Measurements from ENCODE around the gene ATG16L2.

The ATG16L2 gene

DNA sequence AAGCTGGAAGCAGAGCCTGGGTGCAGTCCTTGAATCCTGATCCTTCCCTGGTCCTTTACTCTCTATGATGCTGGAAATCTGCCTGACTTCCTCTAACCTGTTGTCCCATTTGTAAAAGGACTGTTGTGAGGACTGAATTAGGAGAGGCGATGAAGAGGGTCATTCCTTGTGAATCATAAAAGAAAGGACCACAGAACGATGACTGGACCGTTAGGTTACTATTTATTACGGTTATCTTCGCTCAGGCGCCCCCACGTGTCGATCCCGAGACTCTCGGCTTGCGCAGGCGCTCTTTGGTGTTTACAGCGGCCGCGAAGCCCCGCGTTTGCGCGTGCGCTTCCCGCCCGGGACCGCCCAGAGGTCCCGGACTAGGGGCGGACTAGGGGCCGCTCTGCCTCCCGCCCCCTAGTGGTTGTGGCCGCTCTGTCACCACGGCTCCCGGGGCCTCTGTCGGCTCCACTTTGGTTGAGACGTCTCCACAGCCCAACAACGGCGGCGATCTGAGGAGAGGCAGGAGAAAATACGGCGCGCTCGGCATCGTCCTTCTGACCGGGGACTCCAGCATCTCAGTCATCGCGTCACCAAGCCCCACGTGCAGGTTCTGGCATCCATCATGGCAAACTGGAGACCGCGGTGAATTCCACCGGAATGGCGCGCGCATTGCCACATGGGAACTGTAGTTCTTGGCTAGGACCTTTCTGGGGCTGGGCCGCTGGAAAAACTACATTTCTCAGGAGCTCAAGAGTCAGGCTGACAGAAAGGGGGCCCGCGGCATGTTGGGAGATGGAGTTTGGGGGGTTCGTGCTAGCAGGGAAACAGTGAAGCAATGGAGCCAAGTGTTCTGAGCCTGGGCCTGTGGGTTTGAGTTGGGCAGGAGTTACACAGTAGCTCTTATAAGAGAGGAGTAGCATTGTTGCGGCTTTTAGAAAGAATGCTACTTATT is 20.5 kb upstream of the ATG16L2 start, which contains the start of gene STARD10:
TSS of gene STARD10 (minus strand) at position 623 of the 943 bp plus-strand sequence. CDS start 12,866 bp downstream, outside the sequence.
- peak within 1 kb of the TSS; percentile 80 for H2BK120ac ChIP-seq (ENCODE audit: insufficient read depth, low read length, poor library complexity)
- peak within 1 kb of the TSS; percentile 71 for H3K4me2 ChIP-seq (ENCODE audit: low read length)
- no peak within 1 kb of the TSS for H2AK5ac ChIP-seq (ENCODE audit: low read length)
- peak within 1 kb of the TSS; percentile 74 for H3K27ac ChIP-seq (ENCODE audit: low read depth, low read length)
- peak within 1 kb of the TSS; percentile 96 for H2AFZ ChIP-seq (ENCODE audit: insufficient read depth, low read length, poor library complexity)
- DNase-seq: peak; percentile 97 to 99
- no peak within 1 kb of the TSS for H3K23ac ChIP-seq (ENCODE audit: low read length)
- H3K79me1 ChIP-seq (ENCODE audit: low read length): peaks cover 2% of the 10 kb centered on the region
- peak within 1 kb of the TSS; percentile 91 for H3K14ac ChIP-seq (ENCODE audit: low read length)
- H3K9me3 ChIP-seq (ENCODE audit: insufficient read depth, low read depth, low read length): no peaks in the 10 kb centered on the region
- H3K9ac ChIP-seq (ENCODE audit: low read length): peak within 1 kb of the TSS; percentile 54
- WGBS (ENCODE audit: extremely low coverage, insufficient coverage, insufficient read length): no CpG with 5 or more reads among the region's 55 CpGs
- peak within 1 kb of the TSS; percentile 90 for H4K8ac ChIP-seq (ENCODE audit: low read depth, low read length)
- peak within 1 kb of the TSS; percentile 61 for H2BK12ac ChIP-seq (ENCODE audit: low read length)
- H3K27me3 ChIP-seq (ENCODE audit: insufficient read depth, low read length): no peaks in the 10 kb centered on the region
- H3K4me3 ChIP-seq (ENCODE audit: low read depth, low read length): peak within 1 kb of the TSS; percentile 78
- peaks cover 11 to 17% of the 10 kb centered on the region in 2 experiments for H3K4me1 ChIP-seq (ENCODE audit: control insufficient read depth in 1 of 2, insufficient read depth in 2 of 2, low read length in 2 of 2)
- H4K12ac ChIP-seq (ENCODE audit: low read depth, low read length): peak within 1 kb of the TSS; percentile 79
- H3K4ac ChIP-seq (ENCODE audit: low read depth, low read length): no peak within 1 kb of the TSS
- H3K18ac ChIP-seq (ENCODE audit: low read length): peak within 1 kb of the TSS; percentile 81
- peak within 1 kb of the TSS; percentile 88 for H2BK5ac ChIP-seq (ENCODE audit: low read depth, low read length, poor library complexity)
- H3K79me2 ChIP-seq (ENCODE audit: control insufficient read depth, insufficient read depth, low read length, poor library complexity): no peaks in the 10 kb centered on the region
- peak within 1 kb of the TSS; percentile 88 for H4K91ac ChIP-seq (ENCODE audit: low read depth, low read length)
- H3K36me3 ChIP-seq (ENCODE audit: control insufficient read depth in 1 of 2, insufficient read depth in 2 of 2, low read length in 2 of 2): no peaks in the 10 kb centered on the region

DNA sequence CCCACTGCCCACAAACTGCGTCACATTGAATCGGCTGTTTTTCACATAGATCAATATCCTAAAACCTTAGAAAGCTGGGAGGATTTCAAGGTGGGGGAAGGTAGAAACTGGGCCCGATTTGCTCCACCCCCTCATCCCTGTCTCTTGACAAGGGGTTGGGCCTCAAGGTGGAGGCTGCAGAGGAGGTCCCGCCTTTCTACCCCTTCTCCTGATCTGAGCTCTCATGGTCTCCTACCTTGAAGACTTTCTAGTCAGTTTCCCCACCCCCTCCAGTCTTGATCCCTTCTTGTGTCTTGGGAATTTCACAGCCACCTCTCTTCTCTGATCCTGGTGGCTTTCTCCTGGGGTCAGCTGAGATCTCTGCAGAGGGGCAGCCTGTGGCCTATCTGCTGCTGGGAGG is 15.8 kb upstream of the ATG16L2 start:
- no peaks in the 10 kb centered on the region for H3K9me3 ChIP-seq (ENCODE audit: insufficient read depth, low read depth, low read length)
- no peak overlapping the region for H3K9ac ChIP-seq (ENCODE audit: low read length)
- H2BK12ac ChIP-seq (ENCODE audit: low read length): no peak overlapping the region
- H3K4me2 ChIP-seq (ENCODE audit: low read length): no peak overlapping the region
- H3K4ac ChIP-seq (ENCODE audit: low read depth, low read length): no peak overlapping the region
- H3K79me1 ChIP-seq (ENCODE audit: low read length): peaks cover 2% of the 10 kb centered on the region
- H3K27me3 ChIP-seq (ENCODE audit: insufficient read depth, low read length): no peaks in the 10 kb centered on the region
- H4K12ac ChIP-seq (ENCODE audit: low read depth, low read length): no peak overlapping the region
- no peak overlapping the region for H4K91ac ChIP-seq (ENCODE audit: low read depth, low read length)
- no peak overlapping the region for H2BK120ac ChIP-seq (ENCODE audit: insufficient read depth, low read length, poor library complexity)
- no peaks in the 10 kb centered on the region for H3K36me3 ChIP-seq (ENCODE audit: control insufficient read depth in 1 of 2, insufficient read depth in 2 of 2, low read length in 2 of 2)
- peaks cover 2 to 4% of the 10 kb centered on the region in 2 experiments for H3K4me1 ChIP-seq (ENCODE audit: control insufficient read depth in 1 of 2, insufficient read depth in 2 of 2, low read length in 2 of 2)
- DNase-seq: no peak
- no peak overlapping the region for H3K23ac ChIP-seq (ENCODE audit: low read length)
- no peak overlapping the region for H2BK5ac ChIP-seq (ENCODE audit: low read depth, low read length, poor library complexity)
- no peak overlapping the region for H3K18ac ChIP-seq (ENCODE audit: low read length)
- H3K14ac ChIP-seq (ENCODE audit: low read length): no peak overlapping the region
- no peak overlapping the region for H3K27ac ChIP-seq (ENCODE audit: low read depth, low read length)
- WGBS (ENCODE audit: extremely low coverage, insufficient coverage, insufficient read length): no CpG with 5 or more reads among the region's 4 CpGs
- no peak overlapping the region for H2AK5ac ChIP-seq (ENCODE audit: low read length)
- no peaks in the 10 kb centered on the region for H3K79me2 ChIP-seq (ENCODE audit: control insufficient read depth, insufficient read depth, low read length, poor library complexity)
- H4K8ac ChIP-seq (ENCODE audit: low read depth, low read length): no peak overlapping the region
- H2AFZ ChIP-seq (ENCODE audit: insufficient read depth, low read length, poor library complexity): no peak overlapping the region
- H3K4me3 ChIP-seq (ENCODE audit: low read depth, low read length): no peak overlapping the region

DNA sequence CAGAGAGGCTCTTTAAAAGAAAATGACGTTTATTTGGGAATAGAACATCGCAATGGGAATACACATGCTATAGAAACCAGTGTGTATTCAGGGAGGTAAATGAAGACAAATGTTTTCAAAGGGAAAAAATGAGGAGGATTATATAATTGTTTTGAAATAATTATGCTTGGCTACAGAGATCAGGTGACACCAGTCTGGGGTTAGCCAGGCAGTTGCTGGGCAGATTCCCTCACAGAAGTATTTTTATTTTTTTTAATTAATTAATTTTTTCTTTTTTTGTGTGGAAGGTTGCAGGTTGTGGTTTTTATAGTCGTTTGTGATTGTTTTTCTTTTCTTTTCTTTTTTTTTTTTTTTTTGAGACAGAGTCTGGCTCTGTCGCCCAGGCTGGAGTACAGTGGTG is 14.8 kb upstream of the ATG16L2 start:
- DNase-seq: no peak
- no peak overlapping the region for H2BK120ac ChIP-seq (ENCODE audit: insufficient read depth, low read length, poor library complexity)
- no peaks in the 10 kb centered on the region for H3K79me1 ChIP-seq (ENCODE audit: low read length)
- no peak overlapping the region for H4K8ac ChIP-seq (ENCODE audit: low read depth, low read length)
- H3K4me2 ChIP-seq (ENCODE audit: low read length): no peak overlapping the region
- H3K79me2 ChIP-seq (ENCODE audit: control insufficient read depth, insufficient read depth, low read length, poor library complexity): no peaks in the 10 kb centered on the region
- no peak overlapping the region for H2AFZ ChIP-seq (ENCODE audit: insufficient read depth, low read length, poor library complexity)
- no peaks in the 10 kb centered on the region for H3K27me3 ChIP-seq (ENCODE audit: insufficient read depth, low read length)
- no peak overlapping the region for H3K27ac ChIP-seq (ENCODE audit: low read depth, low read length)
- H3K4me3 ChIP-seq (ENCODE audit: low read depth, low read length): no peak overlapping the region
- H4K12ac ChIP-seq (ENCODE audit: low read depth, low read length): no peak overlapping the region
- peaks cover 0 to under 1% of the 10 kb centered on the region in 2 experiments for H3K4me1 ChIP-seq (ENCODE audit: control insufficient read depth in 1 of 2, insufficient read depth in 2 of 2, low read length in 2 of 2)
- H3K9ac ChIP-seq (ENCODE audit: low read length): no peak overlapping the region
- no peak overlapping the region for H2AK5ac ChIP-seq (ENCODE audit: low read length)
- no peak overlapping the region for H3K4ac ChIP-seq (ENCODE audit: low read depth, low read length)
- H2BK12ac ChIP-seq (ENCODE audit: low read length): no peak overlapping the region
- no peak overlapping the region for H3K23ac ChIP-seq (ENCODE audit: low read length)
- H2BK5ac ChIP-seq (ENCODE audit: low read depth, low read length, poor library complexity): no peak overlapping the region
- no peak overlapping the region for H3K14ac ChIP-seq (ENCODE audit: low read length)
- no peaks in the 10 kb centered on the region for H3K36me3 ChIP-seq (ENCODE audit: control insufficient read depth in 1 of 2, insufficient read depth in 2 of 2, low read length in 2 of 2)
- H3K9me3 ChIP-seq (ENCODE audit: insufficient read depth, low read depth, low read length): no peaks in the 10 kb centered on the region
- no CpG with 5 or more reads among the region's 4 CpGs for WGBS (ENCODE audit: extremely low coverage, insufficient coverage, insufficient read length)
- no peak overlapping the region for H3K18ac ChIP-seq (ENCODE audit: low read length)
- H4K91ac ChIP-seq (ENCODE audit: low read depth, low read length): no peak overlapping the region

DNA sequence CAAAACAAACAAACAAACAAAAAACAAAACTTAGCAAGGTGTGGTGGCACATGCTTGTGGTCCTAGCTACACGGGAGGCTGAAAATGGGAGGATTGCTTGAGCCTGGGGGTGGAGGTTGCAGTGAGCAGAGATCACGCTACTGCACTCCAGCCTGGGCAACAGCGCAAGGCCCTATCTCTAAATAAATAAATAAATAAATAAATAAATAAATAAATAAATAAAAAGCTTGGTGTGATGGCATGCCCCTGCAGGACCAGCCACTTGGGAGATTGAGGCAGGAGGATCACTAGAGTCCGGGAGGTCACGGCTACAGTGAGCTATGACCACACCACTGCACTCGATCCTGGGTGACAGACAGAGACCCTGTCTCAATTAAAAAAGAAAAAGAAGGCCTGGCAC is 11.4 kb upstream of the ATG16L2 start:
- no CpG with 5 or more reads among the region's 6 CpGs for WGBS (ENCODE audit: extremely low coverage, insufficient coverage, insufficient read length)
- H3K79me2 ChIP-seq (ENCODE audit: control insufficient read depth, insufficient read depth, low read length, poor library complexity): no peaks in the 10 kb centered on the region

More for the DNA sequence above, 11.4 kb upstream of the ATG16L2 start:
- Histone ChIP-seq H3K4ac (ENCODE audit: low read depth, low read length) (no peak overlapping the region), H3K4me1 (ENCODE audit: control insufficient read depth in 1 of 2, insufficient read depth in 2 of 2, low read length in 2 of 2) (no peaks in the 10 kb centered on the region), H4K8ac (ENCODE audit: low read depth, low read length) (no peak overlapping the region), H3K27ac (ENCODE audit: low read depth, low read length) (no peak overlapping the region), H3K36me3 (ENCODE audit: control insufficient read depth in 1 of 2, insufficient read depth in 2 of 2, low read length in 2 of 2) (no peaks in the 10 kb centered on the region), H3K9me3 (ENCODE audit: insufficient read depth, low read depth, low read length) (no peaks in the 10 kb centered on the region), H2BK12ac (ENCODE audit: low read length) (no peak overlapping the region), H3K79me1 (ENCODE audit: low read length) (no peaks in the 10 kb centered on the region), H2BK5ac (ENCODE audit: low read depth, low read length, poor library complexity) (no peak overlapping the region), H3K4me2 (ENCODE audit: low read length) (no peak overlapping the region), H4K12ac (ENCODE audit: low read depth, low read length) (no peak overlapping the region), H3K18ac (ENCODE audit: low read length) (no peak overlapping the region), H4K91ac (ENCODE audit: low read depth, low read length) (no peak overlapping the region), H3K23ac (ENCODE audit: low read length) (no peak overlapping the region), H3K27me3 (ENCODE audit: insufficient read depth, low read length) (no peaks in the 10 kb centered on the region), H2AFZ (ENCODE audit: insufficient read depth, low read length, poor library complexity) (no peak overlapping the region), H2AK5ac (ENCODE audit: low read length) (no peak overlapping the region), H2BK120ac (ENCODE audit: insufficient read depth, low read length, poor library complexity) (no peak overlapping the region), H3K14ac (ENCODE audit: low read length) (no peak overlapping the region), H3K9ac (ENCODE audit: low read length) (no peak overlapping the region), H3K4me3 (ENCODE audit: low read depth, low read length) (no peak overlapping the region)
- DNase-seq: no peak

All from trophoblast cell (in vitro differentiated cells and primary cell).